DOHH2 (cell line): ENCODE data around the gene VASH2.
A peak's percentile ranks its signal among the peaks of the same experiment; 100 is the strongest.

Source experiments
- CTCF ChIP-seq: fragments of 200-600 bp; sonication (generic); IDR thresholded peaks from one replicate; pipeline ENCODE4 v1.5.1; 2014; ENCODE audit warnings: antibody characterized with exemption, mild to moderate bottlenecking, low read depth, low read length; ENCODE audit not compliant: poor library complexity, severe bottlenecking
- EZH2phosphoT487 ChIP-seq: fragments of 200-600 bp; sonication (generic); IDR thresholded peaks from 2 replicates; pipeline ENCODE4 v1.6.1; 2017; ENCODE audit warnings: borderline replicate concordance, mild to moderate bottlenecking, antibody characterized with exemption, low read length, moderate library complexity, mixed read lengths

- TF ChIP-seq CTCF, result peak; percentile 68
- TF ChIP-seq EZH2phosphoT487, result no peak
Observed at GRCh38 chr1:212967801-212968200, 17.5 kb downstream of the VASH2 start.
